Fibroblast of peridontal ligament (primary cell): Measurements from ENCODE around the gene RPRD1B.

ENCODE experiments used
- DNase-seq: peaks from one replicate; pipeline ENCODE4 v3.0.0-alpha.2; 2010; ENCODE audit errors: extremely low read depth

RPRD1B gene

DNA sequence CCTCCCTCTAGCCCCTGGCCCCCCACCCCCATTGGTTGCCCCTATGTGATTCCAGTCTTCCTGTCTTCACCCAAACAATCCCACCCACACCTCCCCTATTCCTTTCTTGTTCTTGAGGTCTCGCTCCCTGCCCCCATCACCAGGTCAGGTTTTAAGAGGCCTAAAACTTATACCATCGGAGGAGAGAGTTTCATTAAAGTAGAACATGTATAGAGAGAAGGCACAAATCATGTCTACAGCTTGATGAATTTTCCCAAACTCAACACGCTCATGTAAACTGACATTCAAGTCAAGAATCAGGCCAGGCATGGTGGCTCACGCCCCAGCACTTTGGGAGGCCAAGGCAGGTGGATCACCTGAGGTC lies 87.1 kb downstream of the RPRD1B start:
- DNase-seq, result no peak

DNA sequence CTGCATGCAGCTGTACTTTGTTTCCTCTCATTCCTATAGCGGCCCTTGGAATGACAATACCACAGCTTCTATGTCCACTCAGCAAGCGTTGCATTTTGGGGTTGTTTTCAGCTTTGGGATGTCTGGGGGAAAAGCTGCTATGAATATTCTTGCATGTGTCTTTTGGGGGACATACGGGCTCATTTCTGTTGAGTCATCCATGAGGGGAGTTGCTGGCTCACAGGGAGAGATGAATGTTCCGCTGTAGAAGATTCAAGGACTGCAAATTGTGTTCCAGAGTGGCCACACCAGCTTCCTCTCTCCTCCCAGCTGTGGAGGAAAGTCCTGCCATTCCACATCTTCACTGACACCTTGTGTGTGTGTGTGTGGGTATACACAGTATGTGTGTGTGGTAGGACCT lies 88.2 kb downstream of the RPRD1B start:
- DNase-seq, result no peak

DNA sequence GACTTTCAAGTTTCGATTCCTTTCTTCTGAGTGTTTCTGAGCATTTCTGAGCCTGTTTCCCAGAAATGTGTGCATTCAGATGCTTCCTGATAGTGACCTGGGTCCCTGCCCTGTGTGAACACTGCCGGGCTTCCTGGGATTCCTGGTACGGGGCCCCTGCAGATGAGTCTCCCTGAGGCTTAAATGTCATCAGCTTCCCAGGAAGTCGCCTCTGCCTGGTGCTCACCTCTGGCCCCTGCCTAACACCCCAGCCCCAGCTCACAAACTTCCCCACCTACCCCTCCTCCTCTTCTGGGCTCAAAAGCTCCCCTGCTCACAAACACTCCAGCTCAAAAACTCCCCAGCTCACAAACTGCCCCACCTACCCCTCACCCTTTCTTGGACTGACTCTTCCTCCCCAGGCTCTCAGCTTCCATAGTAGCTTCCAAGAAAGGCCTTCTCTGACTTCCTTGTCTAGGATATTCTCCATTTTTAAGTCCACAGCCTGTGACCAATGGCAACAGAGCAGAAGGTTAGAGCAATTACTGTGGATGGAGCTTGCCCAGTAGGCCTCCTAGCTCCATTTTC lies 89.6 kb downstream of the RPRD1B start:
- peak; percentile 65 for DNase-seq

- peak; percentile 55 for DNase-seq
Measured at GRCh38 chr20:38125157-38126056, 91.9 kb downstream of the RPRD1B start.

DNA sequence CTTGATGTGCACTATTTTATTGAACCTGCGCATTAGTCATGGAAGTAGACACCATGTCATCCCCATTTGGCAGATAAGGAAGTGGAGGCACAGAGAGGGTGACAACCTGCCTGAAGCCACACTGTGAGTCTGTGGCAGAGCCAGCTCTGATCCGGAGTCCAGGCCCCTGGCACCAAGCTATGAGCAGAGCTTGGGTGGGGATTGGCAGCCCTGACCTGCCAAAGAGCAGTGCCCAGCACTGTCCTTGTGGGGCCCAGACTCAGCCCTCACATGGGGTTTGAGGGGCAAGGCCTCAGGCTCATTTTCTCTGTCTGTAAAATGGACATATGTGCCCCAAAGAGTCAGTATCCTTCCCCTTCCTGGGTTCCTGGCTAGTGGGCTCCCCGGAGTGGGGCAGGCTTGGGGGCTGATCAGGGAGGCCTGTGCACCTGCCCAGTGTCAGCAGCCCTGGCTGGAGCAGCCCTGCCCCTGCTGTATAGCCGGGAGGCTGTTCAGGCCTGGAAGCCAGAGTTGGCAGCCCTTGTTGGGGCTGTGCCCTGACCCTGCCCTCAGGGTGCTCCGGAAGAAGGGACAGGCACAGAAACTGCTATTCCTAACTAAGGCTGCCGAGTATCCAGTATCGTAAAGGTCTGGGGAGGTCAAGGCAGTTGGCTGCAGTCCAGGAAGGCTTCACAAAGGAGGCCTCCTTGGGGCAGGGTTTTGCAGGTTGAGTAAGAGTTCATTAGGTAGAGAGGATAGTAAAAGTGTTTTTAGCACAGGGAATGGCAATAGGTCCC lies 92.8 kb downstream of the RPRD1B start:
- DNase-seq, result no peak

DNA sequence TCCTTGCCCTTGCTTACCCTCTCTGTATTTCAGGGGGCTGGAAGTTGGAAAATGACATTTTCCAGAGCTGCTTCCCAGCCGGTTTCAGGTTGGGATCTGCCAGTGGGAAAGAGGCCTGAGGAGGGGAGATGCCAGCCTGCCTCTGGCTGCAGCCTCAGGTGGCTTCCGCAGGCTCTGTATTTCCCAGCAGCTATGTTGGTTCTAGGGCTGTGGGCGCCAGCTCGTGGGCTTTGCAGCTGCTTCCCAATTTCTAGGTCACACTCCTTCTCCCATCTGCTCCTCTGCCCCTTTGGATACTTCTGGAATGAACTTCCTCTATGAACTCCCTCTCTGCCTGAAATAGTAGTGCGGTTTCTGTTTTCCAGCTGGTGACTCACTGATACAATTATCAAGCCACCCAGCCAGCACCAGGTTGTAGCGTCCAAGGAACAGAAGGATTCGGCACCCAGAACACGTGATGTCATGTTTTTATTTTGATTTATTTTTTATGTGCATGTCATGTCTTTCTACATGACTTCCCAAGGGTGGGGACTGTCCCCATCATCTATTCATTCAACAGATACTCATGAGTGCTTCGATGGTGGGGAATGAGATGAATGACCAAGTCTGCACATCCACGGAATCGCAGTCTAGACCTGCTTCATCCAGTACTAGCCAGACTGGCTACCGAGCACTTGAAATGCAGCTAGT lies 93.5 kb downstream of the RPRD1B start:
- DNase-seq, result peak; percentile 83

DNA sequence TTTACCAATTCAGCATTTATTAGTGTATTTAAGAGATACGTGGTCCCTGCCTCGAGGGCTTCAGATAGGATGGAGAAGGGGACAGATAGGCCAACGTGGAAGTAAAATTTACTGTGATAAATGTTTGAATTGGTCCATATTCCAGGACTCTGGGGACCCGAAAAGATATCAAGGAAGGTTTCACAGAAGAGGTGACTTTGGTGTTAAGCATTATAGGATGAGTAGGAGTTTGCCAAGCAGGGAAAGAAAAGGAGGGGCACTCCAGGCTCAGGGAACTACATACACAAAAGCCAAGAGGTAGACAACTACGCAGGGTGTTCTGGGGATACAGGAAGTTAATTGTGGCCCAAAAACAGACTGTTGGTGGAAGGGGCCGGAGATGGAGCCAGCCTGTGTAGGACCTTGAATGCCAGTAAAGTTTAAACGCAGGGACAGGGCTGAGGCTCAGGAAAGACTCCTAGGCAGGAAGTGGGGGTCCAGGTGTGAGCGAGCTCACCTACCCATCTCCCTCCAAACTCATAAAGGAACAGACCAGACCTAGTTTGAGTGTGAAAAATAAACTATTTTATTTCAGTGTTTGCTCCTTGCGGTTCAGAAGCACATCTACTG lies 94.5 kb downstream of the RPRD1B start:
- DNase-seq, result no peak

GRCh38 chr20:38128691-38129090 lies 95.1 kb downstream of the RPRD1B start:
- no peak for DNase-seq

DNA sequence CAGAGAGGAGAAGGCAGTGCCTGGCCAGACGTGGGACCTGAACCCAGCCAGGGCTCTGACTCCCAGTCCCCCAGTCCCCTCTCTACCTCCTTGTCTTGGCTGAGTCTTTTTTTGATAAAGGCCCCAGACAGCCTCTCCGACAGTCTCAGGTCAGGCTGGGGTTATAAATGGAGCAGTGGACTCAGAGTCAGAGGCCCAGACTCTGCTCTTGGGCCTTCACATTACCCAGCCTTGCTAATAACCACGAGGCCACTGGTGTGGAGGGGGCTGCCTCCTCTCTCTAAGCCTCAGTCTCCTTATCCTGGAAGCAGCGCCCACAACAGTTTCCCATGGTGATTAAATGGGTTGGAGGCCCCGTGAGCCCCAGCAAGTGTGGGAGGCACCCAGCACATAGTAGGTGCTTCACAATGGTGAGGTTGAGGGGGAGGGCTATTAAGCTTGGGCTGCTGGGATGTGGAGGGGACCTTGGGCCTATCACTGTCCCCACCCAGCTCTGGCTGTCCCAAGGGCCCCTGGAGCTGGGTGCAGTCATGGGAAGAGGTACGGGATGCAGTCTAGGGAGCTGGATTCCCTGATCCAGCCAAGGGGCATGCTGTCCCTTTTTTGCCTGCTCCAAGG lies 95.8 kb downstream of the RPRD1B start:
- no peak for DNase-seq

DNA sequence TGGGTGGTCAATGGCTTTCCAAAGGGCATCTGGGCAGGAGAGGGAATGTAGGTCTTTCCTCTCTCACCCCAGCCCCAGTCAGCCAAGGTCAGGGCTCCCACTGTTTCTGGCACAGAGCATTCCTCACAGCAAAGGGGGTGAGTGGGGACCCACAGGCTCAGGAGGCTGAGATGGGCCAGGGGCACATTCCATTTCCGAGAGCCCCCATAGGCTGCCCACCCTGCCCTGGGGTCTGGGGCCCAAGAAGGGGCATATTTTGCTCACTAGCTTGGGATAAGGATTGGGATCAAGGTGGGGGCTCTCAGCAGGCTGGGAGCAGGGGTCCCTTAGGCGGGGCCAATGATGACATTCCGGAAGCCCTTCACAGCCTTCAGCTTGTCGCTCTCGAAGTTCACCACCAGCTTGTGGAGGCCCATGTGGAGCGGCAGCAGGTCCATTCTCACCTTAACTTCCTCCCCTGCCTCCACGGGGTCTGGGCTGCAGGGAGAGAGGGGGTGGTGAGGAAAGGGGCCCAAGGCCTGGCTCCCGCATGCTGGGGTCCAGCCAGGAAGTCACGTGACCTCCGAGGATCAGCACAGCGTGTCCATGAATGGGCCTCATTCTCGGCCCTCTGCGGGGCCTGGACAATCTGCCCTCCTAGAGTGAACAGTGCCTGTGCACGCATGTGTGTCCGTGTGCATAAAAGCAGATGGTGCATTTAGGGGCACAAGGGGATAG lies 96.5 kb downstream of the RPRD1B start:
- DNase-seq, result no peak

GRCh38 chr20:38130687-38131587 lies 97.4 kb downstream of the RPRD1B start:
- DNase-seq, result no peak

DNA sequence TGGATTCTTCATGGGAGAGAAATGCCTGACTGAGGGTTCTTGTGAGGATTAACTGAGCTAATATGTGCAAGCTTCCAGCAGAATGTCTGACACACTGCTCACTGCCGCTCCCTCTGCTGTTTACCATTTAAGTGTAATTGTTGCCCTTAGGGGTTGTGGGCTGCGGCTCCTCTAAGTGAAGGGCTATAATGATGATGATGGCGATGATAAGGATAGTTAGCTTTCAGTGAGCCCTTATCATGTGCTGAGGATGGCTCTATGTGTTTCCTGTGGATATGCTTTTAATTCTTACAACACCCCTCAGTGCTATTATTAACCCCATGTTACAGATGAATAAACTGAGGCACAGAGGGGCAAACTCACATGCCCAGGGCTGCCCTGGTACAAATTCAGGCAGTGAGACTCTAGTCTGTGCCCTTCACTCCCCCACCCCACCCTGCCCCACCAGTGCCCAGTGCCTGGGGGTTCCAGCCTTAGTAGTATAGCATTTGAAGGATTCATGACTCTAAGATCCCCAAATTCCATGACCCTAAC lies 98.1 kb downstream of the RPRD1B start:
- DNase-seq, result no peak

GRCh38 chr20:38132156-38132909 lies 98.8 kb downstream of the RPRD1B start:
- DNase-seq, result no peak

DNA sequence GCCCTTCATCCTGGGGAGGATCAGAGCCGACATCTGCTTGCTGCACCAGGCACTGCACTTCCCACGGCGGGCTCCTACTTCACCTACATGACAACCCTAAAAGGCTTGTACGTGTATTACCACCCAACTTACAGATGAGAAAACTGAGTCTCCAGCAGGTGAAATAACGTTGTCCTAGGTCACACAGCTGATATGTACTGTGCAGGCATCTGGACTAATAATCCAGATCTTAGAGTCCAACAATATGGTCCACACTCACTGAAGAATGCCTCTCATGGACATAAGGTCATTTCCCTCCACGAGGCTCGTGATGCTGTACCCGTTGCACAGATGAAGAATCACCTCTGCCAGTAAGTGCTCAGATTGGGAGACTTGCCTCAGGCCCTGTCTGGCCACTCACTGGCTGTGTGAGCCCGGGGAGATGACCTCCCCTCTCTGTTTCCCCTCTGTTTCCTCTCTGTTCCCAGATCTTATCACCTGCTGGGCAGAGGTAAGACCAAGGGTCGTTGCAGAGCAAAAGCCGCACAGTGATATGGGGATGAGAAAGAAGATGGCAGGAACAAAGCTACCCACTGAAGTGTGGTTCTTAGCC lies 99.5 kb downstream of the RPRD1B start:
- DNase-seq, result no peak

DNA sequence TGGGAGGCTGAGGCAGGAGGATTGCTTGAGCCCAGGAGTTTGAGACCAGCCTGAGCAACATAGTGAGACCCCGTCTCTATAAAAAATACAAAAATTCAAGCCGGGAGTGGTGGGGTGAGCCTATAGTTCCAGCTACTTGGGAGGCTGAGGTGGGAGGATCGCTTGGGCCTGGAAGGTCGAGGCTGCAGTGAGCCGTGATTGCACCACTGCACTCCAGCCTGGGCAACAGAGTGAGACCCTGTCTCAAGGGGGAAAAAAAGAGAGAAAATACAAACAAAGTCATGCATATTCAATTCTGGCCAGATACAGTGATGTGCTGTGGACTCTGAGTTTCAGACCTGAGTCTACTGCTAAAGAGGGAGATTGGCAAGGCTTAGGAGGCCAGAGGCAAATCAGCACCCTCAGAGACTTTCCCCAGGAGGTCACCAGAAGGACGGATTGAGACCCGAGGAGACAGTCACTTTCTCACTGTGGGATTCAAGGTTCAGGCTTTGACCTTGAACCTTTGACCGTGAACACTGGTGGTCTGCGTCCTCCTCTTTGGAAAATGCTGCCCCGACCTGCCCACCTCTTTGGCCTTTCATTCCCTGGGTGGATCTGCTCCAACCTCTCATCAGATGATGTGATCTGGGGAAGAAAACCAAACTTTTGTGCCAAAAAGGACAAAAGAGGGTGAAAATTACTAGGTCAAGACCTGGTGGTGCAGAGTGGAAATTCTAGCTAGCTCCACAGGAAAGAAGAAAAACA lies 100.3 kb downstream of the RPRD1B start:
- no peak for DNase-seq

DNA sequence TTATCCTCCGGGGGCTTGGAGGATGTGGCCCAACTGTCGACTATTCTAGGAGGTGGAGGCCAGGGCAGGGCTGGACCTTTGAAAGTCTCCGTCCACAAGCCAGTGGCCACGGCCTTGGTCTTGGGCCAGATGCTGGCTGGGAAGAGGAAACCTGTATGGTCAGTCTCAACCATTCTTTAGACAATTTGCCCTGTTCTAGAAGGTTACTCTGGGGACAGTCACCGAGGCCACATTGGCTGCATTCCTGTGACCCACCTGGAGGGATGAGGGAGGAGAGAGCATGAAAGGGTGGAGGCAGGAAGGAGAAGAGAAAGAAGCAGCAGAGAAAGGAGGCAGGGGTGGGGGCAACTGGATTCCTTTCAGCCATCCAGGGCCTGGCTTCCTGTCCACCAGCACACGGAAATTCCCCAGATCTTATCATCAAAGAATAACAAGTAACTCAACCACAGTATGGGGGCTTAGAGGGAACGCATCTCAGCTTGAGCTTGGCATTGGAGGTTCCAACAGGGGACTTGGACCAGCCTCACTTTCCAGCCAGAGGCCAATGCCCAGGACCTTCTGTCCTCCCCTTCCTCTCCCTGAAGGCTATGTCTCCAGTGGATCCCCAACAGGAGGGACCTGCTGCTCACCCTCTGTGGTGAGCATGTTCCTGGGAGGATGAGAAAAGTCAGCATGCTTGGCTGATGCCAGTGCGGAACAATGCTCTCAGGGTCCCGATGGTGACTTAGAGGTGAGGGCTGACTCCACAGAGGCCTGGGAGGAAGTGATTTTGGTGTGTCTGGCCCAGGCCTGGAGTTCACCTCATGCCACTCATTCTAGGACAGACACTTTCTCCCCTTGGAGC lies 101.1 kb downstream of the RPRD1B start:
- no peak for DNase-seq

DNA sequence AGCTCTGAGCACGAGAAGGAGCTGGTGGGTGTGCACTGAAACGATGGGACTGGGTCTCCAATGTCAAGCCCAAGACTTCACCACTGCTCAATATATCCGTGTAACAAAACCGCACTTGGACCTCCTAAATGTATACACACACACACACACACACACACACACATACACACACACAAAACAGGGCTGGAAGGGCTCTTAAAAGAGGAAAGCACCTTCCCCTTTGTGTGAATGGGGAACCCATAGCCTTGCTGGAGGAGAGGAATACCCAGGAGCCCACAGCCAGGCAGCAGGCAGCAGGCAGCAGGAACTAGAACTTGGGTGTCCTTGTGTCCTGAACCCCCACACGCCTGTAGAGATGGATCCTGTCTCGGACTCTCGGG lies 101.7 kb downstream of the RPRD1B start:
- DNase-seq, result no peak
